NCI-H748 (cell line): Measurements from ENCODE around the gene LRRC27.

Experiments used
- DNase-seq: peaks from one replicate; lab custom pipeline; 2025; ENCODE audit not compliant: unreplicated experiment; lab: John Stamatoyannopoulos, UW

Gene LRRC27

GRCh38 chr10:132388891-132389432 is 57.0 kb downstream of the LRRC27 start:
- no peak for DNase-seq

GRCh38 chr10:132389433-132390169 is 57.6 kb downstream of the LRRC27 start:
- peak; percentile 32 for DNase-seq

- no peak for DNase-seq
These were observed 58.4 kb downstream of the LRRC27 start for GRCh38 chr10:132390170-132390920.

DNA sequence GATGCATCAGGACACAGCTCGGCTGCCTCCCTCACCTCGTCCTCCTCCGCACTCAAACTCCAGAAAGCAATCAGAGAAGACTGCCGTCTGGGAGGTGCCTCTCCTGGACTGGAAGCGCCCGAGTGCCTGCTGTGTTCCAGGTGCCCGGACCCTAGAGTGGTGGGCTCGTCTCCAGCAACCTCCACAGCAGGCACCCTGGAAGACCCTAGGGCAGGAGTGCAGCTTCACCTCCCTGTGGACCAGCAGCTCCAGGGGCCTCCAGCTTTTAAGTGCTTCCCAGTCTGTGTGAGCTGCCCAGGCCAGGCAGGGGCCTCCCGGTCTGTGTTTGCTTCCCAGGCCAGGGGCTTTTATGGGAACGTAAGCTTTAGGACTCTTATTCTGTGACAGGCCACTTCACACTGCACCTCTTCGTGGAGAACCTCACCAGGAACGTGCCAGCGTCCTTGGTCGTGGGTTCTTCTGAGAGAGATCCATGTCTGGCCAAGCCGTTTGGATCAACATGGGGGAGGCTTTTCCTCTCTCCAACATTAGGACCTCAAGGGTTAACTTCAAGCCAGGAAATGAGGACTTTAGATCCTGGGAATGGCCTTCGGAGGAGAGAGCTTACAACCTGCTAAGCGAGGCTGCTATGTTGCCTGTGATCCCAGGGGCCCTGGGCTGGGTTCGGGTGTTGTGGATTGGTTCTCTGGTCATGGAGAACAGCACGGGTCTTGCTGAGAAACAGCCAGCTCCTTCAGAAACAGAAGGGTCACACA is 59.1 kb downstream of the LRRC27 start:
- DNase-seq = no peak

- DNase-seq = no peak
These were observed 59.7 kb downstream of the LRRC27 start for GRCh38 chr10:132391676-132392020.

GRCh38 chr10:132392184-132392800 is 60.3 kb downstream of the LRRC27 start:
- no peak for DNase-seq

DNA sequence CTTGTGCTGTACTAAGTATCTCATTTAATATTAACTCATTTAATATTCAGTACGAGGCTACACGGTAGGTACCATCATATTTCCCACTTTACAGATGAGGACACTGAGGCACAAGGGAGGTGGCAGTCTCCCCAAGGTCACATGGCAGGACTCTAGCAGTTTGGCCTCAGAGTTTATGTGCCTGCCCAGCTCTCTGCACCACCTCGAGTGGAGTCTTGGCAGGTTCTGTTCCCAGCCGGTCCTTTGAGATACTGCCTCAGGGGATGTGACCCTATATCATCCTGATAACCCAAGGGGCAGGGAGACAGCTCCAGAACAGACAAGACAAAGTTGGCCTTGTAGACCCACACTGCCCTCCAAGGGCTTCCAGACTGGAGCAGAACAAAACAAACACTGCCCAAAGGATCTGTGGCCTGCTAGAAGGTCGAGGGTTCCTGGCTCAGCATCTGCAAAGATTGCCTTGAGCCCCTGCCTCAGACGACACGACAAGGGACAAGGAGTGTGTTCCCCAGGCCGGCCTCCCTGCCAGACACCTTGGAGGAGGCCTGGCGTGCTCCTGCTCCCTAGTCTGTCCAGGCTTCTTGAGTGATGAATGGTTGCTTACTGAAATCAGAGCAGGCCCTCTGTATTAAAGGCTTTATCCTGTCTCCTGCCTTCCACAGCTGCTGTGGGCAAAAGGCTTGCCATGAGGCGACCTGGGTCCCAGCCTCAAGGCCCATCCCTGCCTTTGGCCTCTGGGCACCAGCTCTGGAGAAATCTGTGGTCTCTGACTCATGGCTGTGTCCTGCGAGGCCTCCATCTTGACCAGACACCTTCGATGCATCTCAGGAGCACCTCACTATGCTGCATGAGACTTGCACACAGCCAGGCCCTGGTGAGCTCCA is 61.1 kb downstream of the LRRC27 start:
- no peak for DNase-seq

DNA sequence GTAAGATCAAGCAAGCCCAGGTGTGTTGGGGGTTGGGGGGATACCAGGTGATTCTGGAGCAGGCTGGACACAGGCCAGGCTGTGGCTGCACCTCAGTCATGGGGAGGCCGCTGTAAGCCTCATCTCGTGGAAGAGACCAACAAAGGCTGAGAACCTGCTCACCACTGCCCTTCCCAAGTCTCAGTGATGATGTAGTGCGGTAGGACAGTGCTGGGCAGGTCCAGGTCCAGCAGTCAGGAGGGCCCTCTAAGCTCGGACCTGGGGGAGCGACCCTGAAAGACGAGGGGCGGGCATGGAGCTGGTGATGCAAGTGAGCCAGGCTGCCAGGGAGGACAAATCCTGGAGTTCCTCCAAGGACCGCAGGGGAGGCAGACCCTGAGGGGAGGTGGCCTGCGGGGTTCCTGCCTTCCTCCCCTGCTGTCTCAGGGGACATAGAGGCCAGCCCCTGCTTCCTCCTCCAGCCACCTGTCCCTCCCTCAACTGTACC is 61.7 kb downstream of the LRRC27 start:
- no peak for DNase-seq

- DNase-seq = no peak
These were observed 62.3 kb downstream of the LRRC27 start for GRCh38 chr10:132394201-132394811.

DNA sequence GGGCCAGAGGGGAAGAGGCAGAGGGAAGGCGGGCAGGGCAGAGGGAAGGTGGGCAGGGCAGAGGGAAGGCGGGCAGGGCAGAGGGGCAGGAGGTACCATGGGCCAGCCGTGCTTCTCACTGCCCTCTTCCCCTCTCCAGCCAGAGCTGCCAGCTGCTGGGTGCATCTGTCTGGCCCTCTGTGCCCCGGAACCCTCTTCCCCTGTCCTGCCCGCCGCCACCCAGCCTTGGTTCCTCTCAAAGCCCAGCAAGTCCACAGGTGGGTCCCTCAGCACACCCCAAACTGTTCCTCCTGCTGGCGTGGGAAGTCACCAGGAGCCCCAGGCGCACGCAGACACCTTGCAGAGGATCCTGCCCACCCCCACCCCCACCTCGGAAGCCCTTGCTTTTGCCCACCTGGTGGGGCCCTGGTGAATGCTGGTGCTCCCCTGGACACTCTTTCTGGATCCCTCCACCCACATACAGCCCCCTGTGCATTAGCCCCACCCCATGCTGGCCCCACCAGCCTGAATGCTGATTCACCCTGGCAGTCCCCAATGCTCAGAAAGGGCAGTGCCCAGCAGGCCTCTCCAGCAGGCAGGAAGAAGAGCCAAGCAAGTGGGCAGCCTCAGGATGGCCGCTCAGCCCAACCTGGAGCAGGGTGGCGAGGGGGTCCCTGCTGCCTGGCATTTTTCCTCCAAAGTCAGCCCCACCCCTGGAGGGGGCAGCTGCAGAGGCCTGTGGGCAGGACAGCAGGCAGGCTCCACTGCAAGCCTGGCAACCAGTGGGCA is 63.1 kb downstream of the LRRC27 start:
- no peak for DNase-seq

DNA sequence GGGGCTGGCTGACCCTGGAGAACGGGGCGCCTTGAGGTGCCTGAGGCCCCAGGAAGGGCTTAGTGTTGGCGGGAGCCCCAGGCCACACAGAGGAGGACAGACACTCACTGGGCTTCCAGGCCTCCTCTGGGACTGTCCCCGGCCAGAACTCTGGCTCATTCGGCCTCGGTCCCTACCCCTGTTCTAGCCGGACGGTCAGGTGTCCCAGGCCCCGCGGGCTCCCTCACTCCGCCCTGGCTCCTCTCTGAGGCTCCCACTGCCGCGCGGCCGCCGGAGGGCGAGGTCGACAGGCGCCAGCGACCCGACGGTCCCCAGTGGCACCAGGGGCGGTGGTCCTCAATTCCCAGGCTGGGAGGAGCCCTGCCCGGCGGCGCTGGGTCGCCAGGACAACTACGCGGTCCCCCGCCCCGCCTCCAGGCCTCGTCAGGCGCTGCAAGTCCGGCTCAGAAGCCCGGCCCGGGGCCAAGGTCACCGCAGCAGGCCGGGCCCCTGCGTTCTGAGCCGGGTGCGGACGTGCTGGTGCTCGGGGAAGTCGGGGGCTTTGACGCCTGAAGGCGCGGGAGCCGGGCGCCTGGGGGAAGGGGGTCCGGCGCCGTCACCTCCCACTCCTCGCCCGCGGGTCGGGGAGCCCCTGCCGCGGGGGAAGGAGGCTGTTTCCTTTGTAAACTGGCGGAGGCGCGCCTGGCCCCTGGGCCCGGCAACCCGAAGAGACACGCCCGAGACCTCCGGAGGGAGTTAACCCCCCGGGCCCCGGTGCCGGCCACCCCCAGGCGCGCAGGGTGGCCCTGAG is 63.9 kb downstream of the LRRC27 start:
- peak; percentile 5 for DNase-seq

DNA sequence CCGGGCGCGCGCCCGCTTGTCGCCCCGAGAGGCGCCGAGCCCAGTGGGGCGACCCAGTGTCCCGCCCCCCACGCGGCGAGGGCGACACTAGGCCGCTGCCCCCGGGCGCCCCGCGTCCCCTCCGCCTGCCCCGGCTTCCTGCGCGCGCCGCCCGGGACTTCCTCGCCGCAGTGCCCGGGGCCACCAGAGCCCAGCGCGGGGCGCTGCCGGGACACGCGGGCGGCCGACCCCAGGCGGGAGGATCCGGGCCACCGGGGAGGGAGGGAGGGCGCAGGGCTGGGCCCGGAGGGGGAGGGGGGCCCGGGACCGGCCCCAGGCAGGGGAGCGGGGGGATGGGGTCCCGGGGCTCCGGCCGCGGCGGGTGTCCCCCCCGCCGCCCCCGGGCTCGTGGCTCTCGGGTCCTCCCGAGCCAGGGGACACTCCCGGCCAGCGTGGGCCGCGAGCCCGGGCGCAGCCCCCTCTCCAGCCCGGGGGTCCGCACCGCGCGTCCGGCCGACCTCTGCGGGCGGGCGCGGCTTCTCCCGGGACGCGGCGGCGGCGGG is 64.6 kb downstream of the LRRC27 start:
- peak; percentile 30 for DNase-seq

DNA sequence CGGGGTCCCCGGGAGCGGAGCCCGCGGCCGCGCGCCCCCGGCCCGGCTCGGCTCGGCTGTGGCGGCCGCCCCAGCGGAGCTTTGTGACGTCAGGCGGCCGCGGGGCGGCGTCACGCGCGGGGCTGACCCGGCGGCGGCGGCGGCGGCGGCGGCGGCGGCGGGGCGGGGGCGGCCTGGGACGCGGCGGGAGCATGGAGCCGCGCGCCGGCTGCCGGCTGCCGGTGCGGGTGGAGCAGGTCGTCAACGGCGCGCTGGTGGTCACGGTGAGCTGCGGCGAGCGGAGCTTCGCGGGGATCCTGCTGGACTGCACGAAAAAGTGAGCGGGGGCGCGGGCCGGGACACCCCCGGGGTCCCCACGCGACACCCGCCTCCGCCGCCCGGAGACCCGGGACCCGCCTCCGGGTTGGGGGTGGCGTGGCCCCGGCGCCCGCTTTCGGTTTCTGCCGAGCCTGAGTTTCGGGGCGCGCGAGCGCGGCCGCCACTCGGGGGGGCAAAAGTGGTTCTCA is 65.1 kb downstream of the LRRC27 start, which contains the start of gene PWWP2B:
PWWP2B (plus strand) TSS at position 165 of the 506 bp plus-strand sequence; CDS start at position 192, 27 bp downstream.
- DNase-seq = peak; percentile 32

DNA sequence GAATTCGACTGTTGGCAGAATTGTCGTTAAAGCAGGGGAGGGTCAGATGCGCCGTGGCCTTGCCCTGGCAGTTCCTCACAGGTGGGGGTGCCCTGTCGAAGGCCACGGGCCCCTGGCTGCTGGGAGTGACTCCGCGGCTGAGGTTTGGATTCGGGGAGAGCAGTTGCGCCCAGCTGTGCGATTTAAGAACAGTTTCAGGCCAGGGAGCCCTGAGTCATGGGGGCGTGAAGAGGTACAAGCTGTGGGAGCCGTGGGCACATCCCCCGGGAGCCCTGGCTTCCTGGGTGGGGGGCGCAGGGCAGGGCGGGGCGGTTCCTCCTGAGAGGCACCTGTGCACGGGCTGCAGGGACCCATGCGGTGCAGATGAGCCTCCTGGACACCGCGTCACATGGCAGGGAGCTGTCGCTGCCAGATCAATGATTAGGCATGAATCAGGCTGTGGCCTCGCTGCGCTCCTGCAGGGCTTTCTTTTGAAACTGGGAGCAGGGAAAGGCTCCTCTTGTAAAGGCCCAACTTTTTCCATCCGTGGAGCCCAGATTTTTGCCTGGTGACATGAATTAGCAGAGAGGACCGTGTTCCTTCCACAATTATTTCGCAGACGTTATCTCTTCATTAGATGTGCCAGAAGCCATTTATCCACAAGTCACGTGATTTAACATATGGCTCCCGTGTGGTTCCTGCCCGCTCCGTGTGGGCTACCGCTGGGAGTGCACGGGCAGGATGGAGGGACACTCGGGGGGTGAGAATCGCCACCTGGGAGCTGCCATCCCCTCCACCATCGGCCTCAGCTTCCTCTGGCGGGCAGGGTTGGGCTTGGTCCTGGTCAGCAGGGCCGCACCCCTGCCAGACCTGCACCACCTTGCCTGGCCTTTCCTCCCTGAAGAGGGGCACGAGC is 65.9 kb downstream of the LRRC27 start:
- peak; percentile 35 for DNase-seq

DNA sequence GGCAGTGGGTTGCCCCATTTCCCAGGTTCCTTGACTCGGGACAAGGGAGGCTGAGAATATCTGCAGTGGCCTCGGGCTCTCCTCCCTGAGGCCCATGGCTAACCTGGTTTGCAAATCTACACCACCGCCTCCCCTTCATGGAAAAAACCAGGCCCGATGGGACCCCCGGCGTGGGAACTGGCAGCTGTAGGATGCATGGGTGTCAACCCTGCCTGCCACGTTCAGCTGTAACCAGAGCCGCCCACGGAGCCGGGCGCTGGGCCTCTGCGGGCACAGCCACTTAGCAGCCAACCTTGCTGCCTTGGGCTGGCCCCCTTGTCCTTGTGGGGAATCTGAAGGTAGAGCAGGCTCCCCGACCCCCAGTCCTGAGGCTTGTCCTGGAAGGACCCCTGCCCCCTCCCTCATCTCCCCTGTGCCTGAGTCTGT is 66.6 kb downstream of the LRRC27 start:
- no peak for DNase-seq
